Activated T-cell treated with anti-CD3 and anti-CD28 coated beads, Interleukin-2, amount 50 U/mL, for 4 hours (primary cell): Measurements from ENCODE around the gene BABAM2. TPM values are rescaled to one million over a fixed set of nuclear protein-coding genes. Genes with fewer than 3 reads are reported as not detected.

ENCODE experiments used
- ATAC-seq, 2 donors: fragments of 200-7000 bp; cut with Tn5 transposase; one replicate each; pipeline ENCODE4 v1.10.0; 2021
- DNase-seq: peaks from one replicate; pipeline ENCODE4 v3.0.0-alpha.2; 2020
- H3K27me3 Mint-ChIP-seq: one replicate; pipeline ENCODE4 v1.8.0; 2021; ENCODE audit warnings: low read depth, mixed read lengths
- H3K36me3 Mint-ChIP-seq: one replicate; pipeline ENCODE4 v1.8.0; 2022; ENCODE audit warnings: mixed read lengths; ENCODE audit not compliant: insufficient read depth
- H3K4me1 Mint-ChIP-seq: one replicate; pipeline ENCODE4 v1.8.0; 2021; ENCODE audit warnings: low read depth, mixed read lengths
- H3K4me3 Mint-ChIP-seq: one replicate; pipeline ENCODE4 v1.8.0; 2021; ENCODE audit warnings: mild to moderate bottlenecking, moderate library complexity, mixed read lengths
- H3K9me3 Mint-ChIP-seq: one replicate; pipeline ENCODE4 v1.8.0; 2021; ENCODE audit warnings: mixed read lengths
- total RNA-seq, 3 donors: library from RNA; stranded (reverse); gene quantifications; one replicate each; pipeline ENCODE4 v1.2.1, GENCODE V29; 2021

Gene BABAM2
- total RNA-seq, 3 donors from 2014 or later: 34.3 to 45.9 (median 35.6) TPM

GRCh38 chr2:28045676-28046351 lies 155.3 kb downstream of the BABAM2 start:
- peaks cover 20% of the 10 kb centered on the region for H3K36me3 Mint-ChIP-seq
- no peaks in the 10 kb centered on the region for H3K4me1 Mint-ChIP-seq
- ATAC-seq: no peak
- H3K4me3 Mint-ChIP-seq: no peak overlapping the region
- H3K27me3 Mint-ChIP-seq: no peaks in the 10 kb centered on the region
- H3K9me3 Mint-ChIP-seq: no peaks in the 10 kb centered on the region
- DNase-seq: no peak

- ATAC-seq: no peak
- Mint-ChIP-seq H3K4me1 (no peaks in the 10 kb centered on the region), H3K36me3 (peaks cover 17% of the 10 kb centered on the region), H3K27me3 (no peaks in the 10 kb centered on the region), H3K4me3 (no peak overlapping the region), H3K9me3 (no peaks in the 10 kb centered on the region)
- no peak for DNase-seq
Observed at GRCh38 chr2:28046921-28047320, 156.4 kb downstream of the BABAM2 start.

GRCh38 chr2:28047681-28048080 lies 157.2 kb downstream of the BABAM2 start:
- Mint-ChIP-seq H3K27me3 (no peaks in the 10 kb centered on the region), H3K9me3 (no peaks in the 10 kb centered on the region), H3K4me3 (no peak overlapping the region), H3K36me3 (peaks cover 15% of the 10 kb centered on the region), H3K4me1 (no peaks in the 10 kb centered on the region)
- no peak for DNase-seq
- ATAC-seq: no peak

- H3K36me3 Mint-ChIP-seq: peaks cover 16% of the 10 kb centered on the region
- no peak overlapping the region for H3K4me3 Mint-ChIP-seq
- ATAC-seq (no peak), DNase-seq (no peak)
- no peaks in the 10 kb centered on the region for H3K4me1 Mint-ChIP-seq
- H3K27me3 Mint-ChIP-seq: no peaks in the 10 kb centered on the region
- no peaks in the 10 kb centered on the region for H3K9me3 Mint-ChIP-seq
Observed at GRCh38 chr2:28048341-28048740, 157.8 kb downstream of the BABAM2 start.

- H3K27me3 Mint-ChIP-seq: no peaks in the 10 kb centered on the region
- ATAC-seq (no peak), DNase-seq (no peak)
- no peaks in the 10 kb centered on the region for H3K4me1 Mint-ChIP-seq
- H3K36me3 Mint-ChIP-seq: peaks cover 18% of the 10 kb centered on the region
- no peaks in the 10 kb centered on the region for H3K9me3 Mint-ChIP-seq
- H3K4me3 Mint-ChIP-seq: no peak overlapping the region
Observed at GRCh38 chr2:28049416-28049815, 158.9 kb downstream of the BABAM2 start.

- H3K27me3 Mint-ChIP-seq: no peaks in the 10 kb centered on the region
- H3K36me3 Mint-ChIP-seq: peaks cover 20% of the 10 kb centered on the region
Observed at GRCh38 chr2:28049899-28050298, 159.4 kb downstream of the BABAM2 start.

GRCh38 chr2:28052691-28053090 lies 162.2 kb downstream of the BABAM2 start:
- peaks cover 8% of the 10 kb centered on the region for H3K4me1 Mint-ChIP-seq
- H3K27me3 Mint-ChIP-seq: no peaks in the 10 kb centered on the region
- ATAC-seq: no peak
- DNase-seq: no peak
- no peaks in the 10 kb centered on the region for H3K9me3 Mint-ChIP-seq
- H3K4me3 Mint-ChIP-seq: no peak overlapping the region
- peaks cover 16% of the 10 kb centered on the region for H3K36me3 Mint-ChIP-seq

More at GRCh38 chr2:28049899-28050298, 159.4 kb downstream of the BABAM2 start:
- peaks cover 3% of the 10 kb centered on the region for H3K4me1 Mint-ChIP-seq
- ATAC-seq (no peak), DNase-seq (no peak)
- H3K4me3 Mint-ChIP-seq: no peak overlapping the region
- H3K9me3 Mint-ChIP-seq: no peaks in the 10 kb centered on the region

- Mint-ChIP-seq H3K9me3 (no peaks in the 10 kb centered on the region), H3K4me1 (peaks cover 8% of the 10 kb centered on the region), H3K36me3 (peaks cover 13% of the 10 kb centered on the region), H3K27me3 (no peaks in the 10 kb centered on the region), H3K4me3 (no peak overlapping the region)
- no peak for ATAC-seq
- no peak for DNase-seq
Observed at GRCh38 chr2:28053597-28053996, 163.1 kb downstream of the BABAM2 start.

- no peak for ATAC-seq
Observed at GRCh38 chr2:28054916-28055315, 164.4 kb downstream of the BABAM2 start.

GRCh38 chr2:28055325-28055970 lies 164.9 kb downstream of the BABAM2 start:
- H3K9me3 Mint-ChIP-seq: no peaks in the 10 kb centered on the region
- H3K36me3 Mint-ChIP-seq: peaks cover 18% of the 10 kb centered on the region
- DNase-seq (no peak), ATAC-seq (peak in 1 of 2 donors; percentile 46)
- H3K27me3 Mint-ChIP-seq: no peaks in the 10 kb centered on the region
- H3K4me1 Mint-ChIP-seq: peaks cover 8% of the 10 kb centered on the region
- H3K4me3 Mint-ChIP-seq: no peak overlapping the region

More at GRCh38 chr2:28054916-28055315, 164.4 kb downstream of the BABAM2 start:
- H3K9me3 Mint-ChIP-seq: no peaks in the 10 kb centered on the region
- no peak for DNase-seq
- no peak overlapping the region for H3K4me3 Mint-ChIP-seq
- H3K4me1 Mint-ChIP-seq: peaks cover 8% of the 10 kb centered on the region
- peaks cover 15% of the 10 kb centered on the region for H3K36me3 Mint-ChIP-seq
- no peaks in the 10 kb centered on the region for H3K27me3 Mint-ChIP-seq

GRCh38 chr2:28058791-28059190 lies 168.3 kb downstream of the BABAM2 start:
- H3K36me3 Mint-ChIP-seq: peaks cover 10% of the 10 kb centered on the region
- no peaks in the 10 kb centered on the region for H3K9me3 Mint-ChIP-seq
- no peak for DNase-seq
- no peak overlapping the region for H3K4me3 Mint-ChIP-seq
- peaks cover 10% of the 10 kb centered on the region for H3K4me1 Mint-ChIP-seq
- no peak for ATAC-seq
- H3K27me3 Mint-ChIP-seq: no peaks in the 10 kb centered on the region

GRCh38 chr2:28062867-28063266 lies 172.3 kb downstream of the BABAM2 start:
- DNase-seq (no peak), ATAC-seq (no peak)
- no peaks in the 10 kb centered on the region for H3K27me3 Mint-ChIP-seq
- H3K36me3 Mint-ChIP-seq: peaks cover 11% of the 10 kb centered on the region
- H3K4me1 Mint-ChIP-seq: peaks cover 2% of the 10 kb centered on the region
- H3K9me3 Mint-ChIP-seq: no peaks in the 10 kb centered on the region
- H3K4me3 Mint-ChIP-seq: no peak overlapping the region

GRCh38 chr2:28063492-28063962 lies 173.0 kb downstream of the BABAM2 start:
- peaks cover 2% of the 10 kb centered on the region for H3K4me1 Mint-ChIP-seq
- DNase-seq: no peak
- no peaks in the 10 kb centered on the region for H3K27me3 Mint-ChIP-seq
- H3K36me3 Mint-ChIP-seq: peaks cover 11% of the 10 kb centered on the region
- peak; percentile 66 to 73 for ATAC-seq
- no peak overlapping the region for H3K4me3 Mint-ChIP-seq
- no peaks in the 10 kb centered on the region for H3K9me3 Mint-ChIP-seq

- no peak overlapping the region for H3K4me3 Mint-ChIP-seq
- no peak for DNase-seq
- no peak for ATAC-seq
- no peaks in the 10 kb centered on the region for H3K27me3 Mint-ChIP-seq
- H3K36me3 Mint-ChIP-seq: peaks cover 13% of the 10 kb centered on the region
- peaks cover 2% of the 10 kb centered on the region for H3K4me1 Mint-ChIP-seq
- no peaks in the 10 kb centered on the region for H3K9me3 Mint-ChIP-seq
Observed at GRCh38 chr2:28067602-28068001, 177.1 kb downstream of the BABAM2 start.

- peaks cover 2% of the 10 kb centered on the region for H3K4me1 Mint-ChIP-seq
- ATAC-seq (no peak), DNase-seq (no peak)
- peaks cover 13% of the 10 kb centered on the region for H3K36me3 Mint-ChIP-seq
- no peak overlapping the region for H3K4me3 Mint-ChIP-seq
- H3K27me3 Mint-ChIP-seq: no peaks in the 10 kb centered on the region
- H3K9me3 Mint-ChIP-seq: no peaks in the 10 kb centered on the region
Observed at GRCh38 chr2:28068088-28068487, 177.6 kb downstream of the BABAM2 start.
